Epithelial cell of prostate (primary cell): ENCODE results near the gene ERCC1.
A peak's percentile ranks its signal among the peaks of the same experiment; 100 is the strongest.

Experiments
- DNase-seq: peaks from one replicate; pipeline ENCODE4 v3.0.0-alpha.2; 2011; ENCODE audit warnings: low read depth, low spot score
- H3K27ac ChIP-seq: fragments of 450-650 bp; 2 replicates; pipeline ENCODE4 v1.5.1; 2017; ENCODE audit warnings: mild to moderate bottlenecking

The ERCC1 gene

DNA sequence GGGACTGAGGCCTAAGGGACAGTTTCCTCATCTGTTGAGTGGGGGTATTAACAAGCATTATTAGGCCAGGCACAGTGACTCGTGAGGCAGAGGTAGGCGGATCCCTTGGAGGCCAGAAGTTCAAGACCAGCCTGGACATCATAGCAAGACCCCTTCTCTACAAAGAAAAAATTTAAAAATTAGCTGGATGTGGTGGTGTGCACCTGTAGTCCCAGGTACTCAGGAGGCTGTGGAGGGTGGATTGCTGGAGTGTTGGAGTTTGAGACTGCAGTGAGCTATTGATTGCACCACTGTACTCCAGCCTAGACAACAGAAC lies 32.7 kb upstream of the ERCC1 start:
- H3K27ac ChIP-seq, result peak overlapping the region; percentile 89
- DNase-seq, result no peak

DNA sequence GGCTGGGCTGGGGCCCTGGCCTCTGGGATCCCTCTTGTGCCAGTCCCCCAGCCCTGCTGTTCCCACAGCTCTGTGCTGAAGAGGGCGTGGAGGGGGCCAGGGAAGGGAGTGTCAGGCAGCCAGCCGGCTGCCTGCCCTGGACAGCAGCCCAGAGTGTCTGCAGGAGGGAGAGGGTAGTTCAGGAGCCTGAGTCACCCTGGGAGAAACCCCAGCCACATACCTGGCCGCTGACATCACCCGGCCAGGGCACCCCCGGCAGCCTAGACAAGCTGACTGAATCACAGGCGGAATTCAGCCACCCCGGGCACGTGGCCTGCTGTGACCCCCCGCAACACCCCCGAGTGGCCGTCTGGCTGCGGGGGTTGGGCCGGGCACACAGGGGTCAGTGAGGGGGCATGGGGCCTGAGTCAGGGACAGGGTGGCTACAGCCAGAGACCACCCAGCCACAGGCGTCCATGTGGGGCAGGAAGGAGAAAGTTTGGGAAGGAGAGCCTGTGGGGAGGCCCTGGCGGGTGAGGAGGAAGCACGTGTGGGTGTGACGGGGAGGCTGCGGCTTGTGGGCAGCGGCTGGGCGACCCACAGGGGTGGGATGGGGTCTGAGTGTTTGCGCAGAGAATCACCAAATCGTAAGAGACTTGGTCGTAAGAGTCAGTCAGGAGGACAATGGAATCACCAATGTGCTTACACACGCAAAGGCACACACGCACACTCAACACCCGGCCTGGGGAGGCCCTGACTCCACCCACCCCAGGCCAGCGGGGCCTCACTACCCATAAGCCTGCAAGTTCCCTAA lies 32.2 kb upstream of the ERCC1 start:
- peak; percentile 96 for DNase-seq
- peak overlapping the region; percentile 89 for H3K27ac ChIP-seq

DNA sequence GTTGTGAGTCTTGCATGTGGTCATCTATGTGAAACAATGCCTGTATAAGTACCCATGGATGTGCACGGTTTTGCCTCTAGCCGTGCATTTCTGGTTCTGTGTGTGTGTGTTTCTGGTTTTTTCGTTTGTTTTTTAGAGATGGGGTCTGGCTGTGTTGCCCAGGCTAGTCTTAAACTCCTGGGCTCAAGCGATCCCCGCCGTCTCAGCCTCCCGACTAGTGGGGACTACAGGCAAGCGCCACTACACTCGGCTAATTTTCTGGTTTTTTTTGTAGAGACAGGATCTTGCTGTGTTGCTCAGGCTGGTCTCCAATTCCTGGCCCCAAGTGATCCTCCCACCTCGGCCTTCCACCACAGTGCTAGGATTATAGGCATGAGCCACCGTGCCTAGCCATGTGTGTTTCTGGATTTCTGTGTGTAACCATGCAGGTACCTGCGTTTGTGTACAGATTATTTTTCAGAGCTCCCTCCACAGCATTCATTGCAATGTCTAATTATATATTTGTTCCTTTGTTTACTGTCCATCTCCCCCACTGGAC lies 28.2 kb upstream of the ERCC1 start:
- no peak for DNase-seq
- H3K27ac ChIP-seq, result peak overlapping the region; percentile 96

DNA sequence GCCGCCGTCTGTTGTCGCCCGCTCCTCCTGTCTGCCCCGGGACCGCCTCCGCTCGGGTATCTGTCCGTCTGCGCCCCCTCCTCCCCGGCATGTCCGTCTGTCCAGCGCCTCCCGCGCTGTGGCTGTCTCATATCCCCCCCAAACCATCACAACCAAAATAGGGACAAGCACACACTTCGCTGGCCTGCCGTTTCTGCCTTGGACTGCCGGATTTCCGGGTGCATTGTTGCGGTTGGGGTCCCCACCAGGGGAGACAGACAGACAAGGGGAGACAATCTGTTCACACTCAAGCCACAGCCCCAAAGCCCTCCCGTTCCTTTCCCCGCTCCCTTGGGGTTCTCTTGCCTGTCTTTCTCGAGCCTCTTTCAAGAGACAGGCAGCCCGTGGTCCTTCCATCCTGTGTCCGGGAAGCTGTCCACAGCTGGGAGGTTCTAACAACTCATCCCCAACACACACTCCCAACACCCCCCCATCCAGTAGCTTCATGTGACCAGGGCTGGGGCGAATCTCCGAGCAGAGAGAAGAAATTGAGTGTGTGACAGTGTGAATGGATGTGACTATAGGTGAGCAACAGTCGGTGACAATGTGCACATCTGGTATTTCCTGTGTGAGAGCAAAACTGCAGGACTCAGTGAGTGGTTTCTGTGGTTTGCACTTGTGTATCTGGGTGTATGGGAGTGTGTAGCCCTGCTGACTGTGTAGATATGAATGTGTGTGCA lies 27.6 kb upstream of the ERCC1 start:
- peak overlapping the region; percentile 96 for H3K27ac ChIP-seq
- DNase-seq, result peak; percentile 77

DNA sequence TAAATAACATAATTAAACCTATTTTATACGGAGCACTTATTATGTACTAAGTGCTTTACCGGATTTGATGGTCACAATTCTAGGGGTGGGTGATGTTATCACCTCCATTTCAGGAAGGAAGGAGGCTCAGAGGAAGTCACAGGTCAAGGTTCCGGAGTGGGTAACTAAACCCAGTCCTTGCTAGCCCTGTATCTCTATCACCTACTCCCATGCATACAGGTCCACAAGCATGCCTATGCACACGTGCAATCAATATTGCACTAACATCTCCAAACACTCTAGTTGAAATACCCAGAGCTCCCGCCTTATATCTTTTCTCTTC lies 26.3 kb upstream of the ERCC1 start:
- peak overlapping the region; percentile 96 for H3K27ac ChIP-seq
- no peak for DNase-seq

DNA sequence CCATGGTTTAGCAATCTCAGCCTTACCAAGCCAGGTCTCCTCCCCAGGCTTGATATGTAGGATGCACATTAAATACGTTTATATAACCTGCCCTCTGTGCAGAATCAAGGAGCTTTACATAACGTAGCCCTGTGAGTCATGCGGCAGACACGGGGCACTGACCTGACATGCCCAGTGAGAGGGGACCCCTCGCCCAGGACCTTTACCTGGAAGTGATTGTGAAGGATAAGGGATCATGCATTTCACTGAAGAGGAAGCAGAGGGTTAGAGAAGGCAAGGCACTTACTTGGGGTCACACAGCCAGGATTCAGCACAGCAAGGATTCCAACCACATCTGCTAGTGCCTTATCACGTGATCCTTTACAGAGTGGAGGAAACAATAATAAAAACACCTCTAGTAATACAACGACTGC lies 25.2 kb upstream of the ERCC1 start:
- H3K27ac ChIP-seq, result peak overlapping the region; percentile 96
- DNase-seq, result no peak

DNA sequence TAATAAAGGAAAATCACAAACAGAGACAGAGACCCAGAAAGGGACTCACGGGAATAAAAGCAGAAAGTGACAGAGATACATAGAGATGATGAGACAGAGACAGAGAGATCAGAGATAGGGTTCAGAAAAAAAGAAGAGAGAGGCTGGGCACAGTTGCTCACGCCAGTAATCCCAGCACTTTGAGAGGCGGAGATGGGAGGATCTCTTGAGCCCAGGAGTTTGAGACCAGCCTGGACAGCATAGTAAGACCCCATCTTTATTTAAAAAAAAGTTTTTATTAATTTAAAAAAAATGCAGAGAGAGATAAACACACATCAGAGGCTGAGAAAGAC lies 24.7 kb upstream of the ERCC1 start:
- DNase-seq, result no peak
- peak overlapping the region; percentile 96 for H3K27ac ChIP-seq

DNA sequence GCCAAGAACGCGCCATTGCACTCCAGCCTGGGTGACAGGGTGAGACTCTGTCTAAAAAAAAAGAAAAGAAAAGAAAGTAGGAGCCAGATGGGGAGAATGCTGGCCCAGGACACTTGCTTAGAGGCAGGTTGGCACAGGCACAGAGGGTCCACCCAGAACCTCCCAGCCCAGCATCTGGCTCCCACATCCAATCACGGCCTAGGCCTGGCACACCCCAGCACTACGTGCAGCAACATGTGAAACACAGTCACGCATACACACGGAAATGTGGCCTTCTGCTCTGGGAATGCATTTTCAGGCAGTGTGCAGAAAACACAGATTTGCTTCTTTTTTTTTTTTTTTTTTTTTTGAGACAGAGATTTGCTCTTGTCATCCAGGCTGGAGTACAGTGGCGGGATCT lies 23.2 kb upstream of the ERCC1 start:
- DNase-seq, result peak; percentile 97
- peak overlapping the region; percentile 96 for H3K27ac ChIP-seq

DNA sequence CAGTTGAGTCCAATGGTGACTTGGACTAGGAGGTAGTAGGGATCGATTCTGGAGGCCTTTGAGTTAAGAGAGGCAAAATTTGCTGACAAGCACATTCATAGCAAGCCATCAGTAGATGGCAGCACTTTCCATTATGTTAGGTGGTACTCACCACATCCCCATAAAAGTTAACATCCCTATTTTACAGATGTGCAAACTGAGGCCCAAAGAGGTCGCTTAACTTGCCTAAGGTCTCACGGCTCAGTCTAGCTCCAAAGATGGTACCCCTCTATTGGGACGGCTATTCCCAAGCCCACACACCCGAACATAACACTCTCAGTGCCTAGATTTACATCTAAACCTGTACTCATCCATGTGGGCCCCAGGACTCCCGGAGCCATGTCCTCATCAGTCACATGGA lies 22.6 kb upstream of the ERCC1 start:
- H3K27ac ChIP-seq, result peak overlapping the region; percentile 96
- DNase-seq, result no peak

DNA sequence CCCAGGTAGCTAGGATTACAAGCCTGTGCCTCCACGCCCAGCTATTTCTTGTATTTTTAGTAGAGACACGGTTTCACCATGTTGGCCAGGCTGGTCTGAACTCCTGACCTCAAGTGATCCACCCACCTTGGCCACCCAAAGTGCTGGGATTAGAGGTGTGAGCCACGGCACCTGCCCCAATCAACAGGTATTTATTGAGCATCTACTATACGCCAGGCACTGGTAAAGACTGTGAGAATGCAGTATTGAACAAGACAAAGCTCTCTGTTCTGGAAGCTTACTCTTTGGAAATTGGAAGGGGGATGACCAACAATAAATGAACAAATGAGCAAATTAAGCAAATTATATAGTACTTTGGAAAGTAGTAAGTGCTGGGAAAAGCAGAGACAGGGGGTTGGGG lies 21.4 kb upstream of the ERCC1 start:
- H3K27ac ChIP-seq, result peak overlapping the region; percentile 96
- DNase-seq, result no peak

DNA sequence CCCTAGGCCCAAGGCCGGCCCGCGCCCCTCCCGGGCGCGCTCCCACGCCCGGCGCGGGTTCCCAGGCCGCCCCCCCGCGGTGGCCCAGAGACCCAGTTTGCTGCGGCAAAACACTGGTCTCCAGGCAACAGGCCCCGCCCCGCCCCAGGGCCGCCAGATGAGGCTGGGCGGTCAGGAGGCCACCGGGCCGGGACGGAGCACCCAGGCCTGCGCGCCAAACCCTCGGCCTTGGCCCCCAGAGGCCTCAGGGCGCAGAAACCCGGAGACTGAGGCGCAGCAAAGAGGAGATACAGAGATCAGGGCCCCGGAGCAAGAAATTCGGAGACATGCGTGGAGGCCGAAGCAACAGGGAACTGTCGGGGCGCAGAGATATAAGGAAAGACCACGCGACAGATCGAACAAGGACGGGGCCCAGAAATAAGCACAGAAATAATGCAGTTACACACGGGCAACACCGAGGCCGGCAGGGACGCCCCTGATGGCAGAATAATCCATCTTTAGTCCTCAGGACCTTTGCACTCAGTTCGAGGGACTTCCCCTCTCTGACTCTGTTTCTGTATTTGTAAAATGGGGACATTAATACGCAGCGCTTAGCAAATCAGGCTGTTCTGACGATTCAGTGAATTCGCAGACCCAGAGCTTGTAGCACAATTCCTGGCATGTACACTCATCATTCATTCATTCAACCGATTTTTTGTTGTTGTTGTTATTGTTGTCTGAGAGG lies 20.8 kb upstream of the ERCC1 start:
- peak overlapping the region; percentile 96 for H3K27ac ChIP-seq
- DNase-seq, result no peak

DNA sequence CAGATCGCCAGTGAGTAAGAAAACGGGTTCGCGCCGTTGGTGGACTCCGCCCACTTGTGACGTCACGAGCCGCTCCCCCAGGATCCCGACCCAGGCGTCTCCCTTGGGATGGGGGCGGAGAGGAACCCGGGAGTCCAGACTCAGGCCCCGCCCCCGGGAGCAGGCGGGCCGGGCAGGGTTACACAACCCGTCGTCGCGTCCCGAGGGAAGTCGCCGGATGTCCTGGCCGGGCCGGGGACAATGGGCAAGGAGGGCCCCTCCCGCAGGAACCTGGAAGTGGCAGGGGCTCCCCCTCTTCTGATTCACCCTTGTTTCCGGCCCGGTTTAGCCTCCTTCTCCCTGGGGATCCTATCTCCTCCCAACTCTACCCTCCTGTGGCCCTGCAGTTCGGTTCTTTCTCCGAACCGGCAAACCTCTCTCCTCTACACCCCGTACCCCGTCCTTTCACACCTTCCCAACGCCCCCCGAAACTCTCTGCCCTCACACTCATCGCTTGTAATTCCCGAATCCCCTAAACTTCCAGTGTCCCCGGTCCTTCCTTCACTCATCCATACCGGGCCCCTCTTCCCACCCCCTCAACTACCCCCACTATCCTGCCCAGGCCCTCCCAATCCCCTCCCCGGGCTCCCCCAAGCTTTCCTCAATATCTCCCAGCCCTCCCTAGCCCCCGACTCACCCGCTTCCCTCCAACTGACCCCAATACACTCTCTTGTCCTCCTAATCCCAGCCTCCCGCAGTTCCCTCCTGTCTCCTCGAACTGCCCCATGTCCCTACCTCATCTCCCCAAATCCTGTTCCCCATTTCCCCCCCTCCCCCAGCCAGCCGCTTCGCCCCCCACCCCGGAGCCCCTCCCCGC lies 20.0 kb upstream of the ERCC1 start:
- peak; percentile 58 for DNase-seq
- peak overlapping the region; percentile 96 for H3K27ac ChIP-seq

DNA sequence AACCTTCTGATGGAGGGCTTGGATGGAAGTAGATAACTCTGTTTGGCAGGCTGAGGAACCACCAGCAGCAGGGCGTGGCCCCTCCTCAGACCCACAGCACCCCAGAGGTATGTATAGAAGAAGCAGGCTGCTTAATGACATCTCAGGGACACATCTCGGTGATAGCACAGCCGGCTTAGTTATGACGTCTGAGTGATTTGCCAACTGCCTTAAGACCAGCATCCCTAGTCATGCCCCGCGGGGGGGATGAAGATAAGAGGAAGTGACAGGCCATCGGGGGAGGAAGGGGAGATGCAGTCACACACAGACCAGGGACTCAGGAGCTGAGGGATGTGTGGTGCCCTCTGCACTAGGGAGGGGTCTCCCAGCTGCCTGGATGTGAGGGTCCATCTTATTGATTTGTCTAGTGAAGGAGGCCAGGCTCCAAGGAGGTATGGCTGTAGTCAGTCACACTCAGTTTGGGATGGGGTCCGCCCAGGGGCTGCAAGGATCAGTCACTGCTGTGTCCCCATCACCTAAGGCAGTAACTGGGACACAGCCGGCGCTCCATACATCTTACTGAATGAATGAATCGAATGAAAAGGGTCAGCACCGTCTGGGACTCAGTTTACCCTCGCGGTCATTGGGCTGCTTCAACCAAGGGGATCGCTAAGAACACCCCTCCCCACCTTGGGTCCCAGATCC lies 19.2 kb upstream of the ERCC1 start:
- DNase-seq, result no peak

DNA sequence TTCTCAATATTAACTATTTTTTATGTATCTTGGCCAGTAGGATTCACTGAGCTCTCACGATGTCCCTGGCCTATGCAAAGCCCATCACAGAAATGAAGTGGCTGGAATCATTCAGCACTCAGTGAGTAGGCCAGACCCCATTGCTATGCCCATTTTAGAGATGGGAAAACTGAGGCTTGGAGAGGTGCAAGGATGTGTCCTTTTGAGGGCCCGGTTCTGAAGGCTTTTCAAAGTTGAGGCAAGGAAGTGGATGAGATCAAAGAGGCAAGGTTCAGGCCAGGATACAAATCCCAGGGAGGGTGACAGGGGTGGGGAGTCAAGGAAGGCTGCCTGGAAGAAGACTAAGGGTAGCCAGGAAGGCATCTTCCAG lies 18.7 kb upstream of the ERCC1 start:
- H3K27ac ChIP-seq, result peak overlapping the region; percentile 96
- DNase-seq, result no peak

More for the DNA sequence above, 19.2 kb upstream of the ERCC1 start:
- peak overlapping the region; percentile 96 for H3K27ac ChIP-seq

DNA sequence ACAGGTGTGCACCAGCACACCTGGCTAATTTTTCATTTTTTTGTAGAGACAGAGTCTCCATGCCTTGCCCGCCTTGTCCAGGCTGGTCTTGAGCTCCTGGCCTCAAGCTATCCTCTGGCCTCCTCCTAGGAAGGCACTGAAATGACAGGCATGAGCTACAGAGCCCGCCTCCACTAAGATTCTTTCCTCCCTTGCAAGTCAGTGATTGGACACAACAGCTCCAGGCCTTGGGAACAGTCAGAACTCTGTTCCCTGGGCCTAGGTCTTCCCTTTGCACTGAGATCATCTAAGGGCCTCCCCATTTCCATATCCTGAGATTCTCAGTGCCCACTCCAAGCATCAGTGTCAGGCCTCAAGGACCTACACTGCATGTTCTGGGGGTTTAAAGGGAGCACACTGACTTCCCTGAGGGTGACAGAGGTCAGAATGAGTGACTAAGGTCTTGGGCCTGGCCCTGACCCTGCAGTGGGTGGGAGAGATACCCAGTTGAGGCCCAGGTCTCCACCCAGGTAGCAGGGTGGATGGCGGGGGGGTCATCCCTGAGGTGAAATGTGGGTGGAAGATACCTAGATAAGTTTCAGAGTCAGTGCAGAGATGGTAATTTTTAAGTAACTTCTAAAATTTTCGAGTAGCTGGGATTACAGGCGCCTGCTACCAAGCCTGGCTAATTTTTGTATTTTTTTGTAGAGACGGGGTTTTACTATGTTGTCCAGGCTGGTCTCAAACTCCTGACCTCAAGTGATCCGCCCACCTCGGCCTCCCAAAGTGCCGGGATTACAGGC lies 17.3 kb upstream of the ERCC1 start:
- peak overlapping the region; percentile 68 for H3K27ac ChIP-seq
- DNase-seq, result no peak

DNA sequence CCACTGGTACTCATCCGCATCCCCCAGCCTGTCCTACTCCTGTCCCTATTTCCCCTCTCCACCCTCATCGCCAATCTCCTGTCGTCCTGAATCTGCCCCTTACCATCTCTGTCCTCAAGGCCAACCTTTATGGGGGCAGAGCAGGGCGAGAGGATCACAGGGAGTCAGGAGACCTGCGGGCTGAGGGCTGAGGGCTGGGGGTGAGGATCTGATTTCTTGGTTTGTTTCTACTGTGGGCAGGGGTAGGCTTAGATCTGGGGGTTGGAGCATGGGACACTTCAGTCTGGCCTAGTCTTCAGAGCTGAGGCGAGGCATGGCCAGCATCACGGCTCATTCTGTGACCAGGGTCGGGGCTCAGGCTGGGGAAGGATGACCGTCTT lies 16.5 kb upstream of the ERCC1 start:
- no peak for DNase-seq
- peak overlapping the region; percentile 68 for H3K27ac ChIP-seq

DNA sequence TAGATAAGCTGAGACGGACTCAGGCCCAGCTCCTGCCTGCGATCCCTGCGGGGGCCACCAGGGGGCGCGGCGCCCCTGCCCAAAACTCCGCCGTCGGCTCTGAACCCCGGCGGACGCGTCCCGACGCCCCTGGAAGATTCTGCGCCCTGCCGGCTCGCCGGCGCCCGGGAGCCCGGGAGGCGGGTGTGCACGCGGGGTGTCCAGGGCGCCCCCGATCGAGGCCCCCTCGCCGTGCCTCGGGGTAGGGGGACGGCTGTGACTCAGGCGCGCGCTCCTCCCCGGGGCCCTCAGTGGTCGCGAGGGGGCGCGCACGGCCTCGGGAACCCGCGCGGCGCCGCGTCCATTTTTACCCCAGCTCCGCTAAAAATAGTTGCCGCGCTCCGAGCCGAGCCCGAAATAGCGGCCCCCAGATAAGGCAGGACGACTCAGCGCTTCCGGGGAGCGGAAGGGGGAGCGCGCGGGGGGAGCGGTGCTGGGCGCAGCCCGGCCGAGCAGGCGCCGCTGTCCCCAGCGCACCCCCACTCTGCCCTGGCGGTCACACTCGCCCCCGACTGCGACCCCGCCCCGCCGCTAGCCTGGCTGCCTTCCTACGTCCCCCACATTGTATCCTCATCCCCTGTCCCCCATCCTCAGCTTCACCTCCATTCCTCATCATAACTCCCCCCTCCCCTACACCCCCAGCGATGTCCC lies 16.0 kb upstream of the ERCC1 start:
- H3K27ac ChIP-seq, result peak overlapping the region; percentile 68
- no peak for DNase-seq

DNA sequence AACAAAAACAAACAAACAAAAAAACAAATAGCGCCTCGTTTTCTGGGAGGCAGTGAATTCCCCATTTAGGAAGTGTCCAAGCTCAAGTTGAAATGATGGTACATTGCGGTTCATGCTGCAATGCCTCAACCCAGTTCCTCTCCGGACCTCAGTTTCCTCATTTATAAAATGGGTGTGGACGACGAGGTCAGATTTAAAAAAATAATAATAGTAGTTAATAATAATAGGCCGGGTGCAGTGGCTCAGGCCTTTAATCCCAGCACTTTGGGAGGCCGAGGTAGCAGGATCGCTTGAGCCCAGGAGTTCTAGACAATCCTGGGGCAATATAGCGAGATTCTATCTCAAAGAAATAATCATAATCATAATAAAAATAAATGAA lies 15.5 kb upstream of the ERCC1 start:
- peak overlapping the region; percentile 68 for H3K27ac ChIP-seq
- no peak for DNase-seq

DNA sequence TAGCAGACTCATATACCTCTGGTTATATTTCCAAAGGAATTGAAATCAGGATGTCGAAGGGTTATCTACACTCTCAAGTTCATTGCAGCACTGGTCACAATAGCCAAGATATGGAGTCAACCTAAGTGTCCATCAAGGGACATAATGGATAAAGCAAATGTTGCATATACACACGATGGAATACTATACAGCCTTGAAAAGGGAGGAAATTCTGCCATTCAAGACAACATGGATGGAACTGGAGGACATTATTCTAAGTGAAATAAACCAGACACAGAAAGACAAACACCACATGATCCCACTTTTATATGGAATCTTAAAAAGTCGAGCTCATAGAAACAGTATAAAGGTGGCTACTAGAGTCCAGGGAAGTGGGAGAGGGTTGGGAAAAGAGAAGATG lies 13.6 kb upstream of the ERCC1 start:
- DNase-seq, result no peak
- H3K27ac ChIP-seq, result no peak overlapping the region
